ENCODE results near the gene FYN. TPM values are rescaled to one million over a fixed set of nuclear protein-coding genes. Genes with fewer than 3 reads are reported as not detected.
A peak's percentile ranks its signal among the peaks of the same experiment; 100 is the strongest.
"Not testable (repeated sequence)": the region's sequence is repeated elsewhere in the genome, so short reads cannot be mapped to it uniquely, and the experiment has no call there.

Gene FYN
- total and polyA plus RNA-seq, 10 of the 15 experiments (the other 5 are each of a cell fraction or from before 2014, with no cell fraction given), result 51.4 to 247 (median 138) TPM

- FAIRE-seq, result no peak
- ChIA-PET SMC1A (ENCODE audit: uncharacterized antibody, unreplicated experiment) (no interaction called here), CTCF (interaction anchor here (1.3 kb wide), 1 partner anchor 12 kb away, joined by 4 read pairs; no protein-coding TSS in a partner anchor), RAD21 (ENCODE audit: unreplicated experiment) (no interaction called here), POLR2A (no interaction called here)
- Histone ChIP-seq H3K4me1 (ENCODE audit: control insufficient read depth, insufficient read depth, low read length) (no peaks in the 10 kb centered on the region), H3K4me3 (no peak overlapping the region), H3K79me2 (ENCODE audit: control insufficient read depth, insufficient read depth, low read length) (no peaks in the 10 kb centered on the region), H3K36me3 (ENCODE audit: control insufficient read depth in 2 of 2, insufficient read depth in 2 of 2, low read length in 1 of 2) (no peaks in the 10 kb centered on the region), H3K27me3 (replicated peaks in 1 of 2; ENCODE audit: control insufficient read depth in 2 of 2, insufficient read depth in 2 of 2, low read length in 1 of 2) (no peaks in the 10 kb centered on the region), H3K9ac (ENCODE audit: control insufficient read depth, insufficient read depth, low read length) (no peak overlapping the region), H3K27ac (ENCODE audit: control insufficient read depth, insufficient read depth) (no peak overlapping the region), H2AFZ (ENCODE audit: control insufficient read depth, low read depth, low read length) (no peak overlapping the region), H3K9me3 (replicated peaks; ENCODE audit: control insufficient read depth, insufficient read depth, low read length) (no peaks in the 10 kb centered on the region), H3K4me2 (ENCODE audit: control insufficient read depth, insufficient read depth) (no peak overlapping the region), H4K20me1 (ENCODE audit: control insufficient read depth, insufficient read depth) (no peaks in the 10 kb centered on the region)
- in situ Hi-C loops (cut with MboI), result no loop called here
- intact Hi-C loops (cut with micrococcal nuclease; ENCODE audit: unreplicated experiment), result no loop called here
- ATAC-seq, result no peak
- no TSS peak for BruUV-seq (replicated peaks)
- DNase-seq (ENCODE audit: low read depth, low spot score), result no peak
- TF ChIP-seq ZBTB33 (IDR thresholded peaks at IDR 0.05) (no peak), ZNF24 (IDR thresholded peaks at IDR 0.05) (peak; percentile 19; the same call in 1 of the 2 replicates), ZNF384 (IDR thresholded peaks at IDR 0.05; ENCODE audit: borderline replicate concordance, low read depth, low read length) (no peak), IRF3 (IDR thresholded peaks at IDR 0.05) (no peak), BCLAF1 (IDR thresholded peaks at IDR 0.05) (no peak), FOXM1 (IDR thresholded peaks at IDR 0.05; ENCODE audit: low read depth, low read length) (no peak)
Measured at GRCh38 chr6:111639266-111639665, 234.0 kb downstream of the FYN start.

GRCh38 chr6:111634981-111635380 is 238.3 kb downstream of the FYN start:
- H3K27ac ChIP-seq (ENCODE audit: control insufficient read depth, insufficient read depth); ATAC-seq; SMC1A ChIA-PET (ENCODE audit: uncharacterized antibody, unreplicated experiment); H3K27me3 ChIP-seq (replicated peaks in 1 of 2; ENCODE audit: control insufficient read depth in 2 of 2, insufficient read depth in 2 of 2, low read length in 1 of 2); H3K4me3 ChIP-seq; H3K4me2 ChIP-seq (ENCODE audit: control insufficient read depth, insufficient read depth); intact Hi-C loops (cut with micrococcal nuclease; ENCODE audit: unreplicated experiment); RAD21 ChIA-PET (ENCODE audit: unreplicated experiment); BruUV-seq (replicated peaks); POLR2A ChIA-PET; in situ Hi-C loops (cut with MboI); H3K9ac ChIP-seq (ENCODE audit: control insufficient read depth, insufficient read depth, low read length); H3K4me1 ChIP-seq (ENCODE audit: control insufficient read depth, insufficient read depth, low read length); DNase-seq (ENCODE audit: low read depth, low spot score); FAIRE-seq; H2AFZ ChIP-seq (ENCODE audit: control insufficient read depth, low read depth, low read length); H3K36me3 ChIP-seq (ENCODE audit: control insufficient read depth in 2 of 2, insufficient read depth in 2 of 2, low read length in 1 of 2); CTCF ChIA-PET; H4K20me1 ChIP-seq (ENCODE audit: control insufficient read depth, insufficient read depth); H3K9me3 ChIP-seq (replicated peaks; ENCODE audit: control insufficient read depth, insufficient read depth, low read length); H3K79me2 ChIP-seq (ENCODE audit: control insufficient read depth, insufficient read depth, low read length): not testable (repeated sequence)
- WGBS (ENCODE audit: insufficient coverage, insufficient replicate concordance, low lambda C conversion rate, missing lambda C conversion rate), result 43% methylated on average over 1 of the region's 1 CpG
